ENCODE data around the gene CFAP97.
A peak's percentile ranks its signal among the peaks of the same experiment; 100 is the strongest.

Gene CFAP97

GRCh38 chr4:185196437-185196836 lies 7.4 kb downstream of the CFAP97 start:
- DNase-seq: no peak

DNA sequence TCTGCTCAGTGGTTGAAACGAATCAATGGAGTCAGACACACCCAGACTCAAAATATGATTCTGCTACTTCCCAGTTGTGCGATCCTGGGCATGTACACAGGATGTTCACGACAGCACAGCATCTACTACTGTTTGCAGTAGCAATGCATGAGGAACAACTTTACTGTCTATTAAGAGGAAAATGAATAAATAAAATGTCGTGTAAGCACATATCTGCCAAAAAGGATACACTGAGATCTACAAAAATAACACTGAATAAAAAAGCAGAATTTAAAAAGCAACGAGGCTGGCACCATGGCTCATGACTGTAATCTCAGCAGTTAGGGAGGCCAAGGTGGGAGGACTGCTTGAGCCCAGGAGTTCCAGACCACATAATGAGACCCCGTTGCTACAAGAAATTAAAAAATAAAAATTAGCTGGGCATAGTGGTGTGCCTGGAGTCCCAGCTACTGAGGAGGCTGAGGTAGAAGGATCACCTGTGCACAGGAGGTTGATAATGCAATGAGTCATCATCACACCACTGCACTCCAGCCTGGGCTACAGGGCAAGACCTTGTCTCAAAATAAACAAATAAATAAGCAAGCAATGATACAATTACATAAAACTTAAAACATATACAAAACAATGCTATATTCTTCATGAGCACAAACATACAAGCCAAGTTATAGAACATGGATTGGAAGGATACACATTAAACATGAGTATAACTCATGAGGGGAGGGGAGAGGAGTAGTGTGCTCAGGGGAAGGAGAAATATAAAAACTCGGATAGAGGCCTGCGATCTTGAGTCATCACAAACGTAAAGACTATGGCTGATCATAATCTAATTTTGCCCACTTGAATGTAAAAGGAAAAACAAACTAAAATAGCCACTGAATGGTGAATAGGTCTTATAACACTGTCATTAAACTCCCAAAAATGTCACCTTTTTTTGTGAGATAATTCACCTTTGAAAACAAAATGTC lies 8.6 kb downstream of the CFAP97 start:
- no peak for DNase-seq

DNA sequence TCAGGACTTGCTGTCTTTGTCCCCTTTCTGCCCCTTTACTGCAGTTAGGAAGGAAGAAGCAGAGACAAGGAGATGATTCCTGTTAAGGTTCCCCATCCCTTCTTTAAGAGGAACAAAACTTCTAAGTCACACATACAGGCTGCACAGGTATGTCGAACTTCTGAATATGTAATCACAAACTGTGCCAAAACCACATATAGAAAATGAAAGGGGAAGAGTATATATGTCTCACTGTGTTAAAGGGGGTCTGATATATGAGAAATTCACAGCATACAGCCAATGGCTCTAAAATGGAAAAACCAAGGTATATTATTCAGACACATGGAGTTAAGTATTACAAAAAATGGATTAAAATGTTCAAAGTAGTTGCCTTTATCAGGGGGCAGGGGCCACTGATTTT lies 11.7 kb downstream of the CFAP97 start:
- no peak for DNase-seq

DNA sequence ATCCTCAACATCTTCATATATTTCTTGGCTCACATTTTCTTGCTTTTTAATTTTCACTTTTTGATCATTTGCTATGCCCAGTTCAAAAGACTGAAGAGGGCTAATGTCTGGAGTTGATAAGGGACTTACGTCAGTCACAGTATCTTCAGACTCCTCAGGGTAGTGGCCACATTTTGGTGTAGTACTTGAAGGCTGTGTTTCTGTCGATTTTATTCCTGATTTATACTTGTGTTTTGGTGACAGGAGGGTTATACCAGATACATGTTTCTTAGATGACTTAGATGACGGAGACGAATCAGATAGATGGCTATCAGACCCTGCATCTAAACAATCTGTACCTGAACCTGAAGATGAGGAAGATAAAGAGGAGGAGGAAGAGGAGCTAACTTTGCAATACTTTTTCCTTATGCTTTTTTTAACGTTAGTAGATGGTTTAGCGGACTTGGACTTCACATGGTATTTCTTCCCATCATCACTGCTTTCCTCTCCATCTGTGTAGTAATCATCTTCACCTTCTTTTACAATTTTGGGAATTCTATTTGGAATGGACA lies 13.4 kb downstream of the CFAP97 start:
- no peak for DNase-seq

DNA sequence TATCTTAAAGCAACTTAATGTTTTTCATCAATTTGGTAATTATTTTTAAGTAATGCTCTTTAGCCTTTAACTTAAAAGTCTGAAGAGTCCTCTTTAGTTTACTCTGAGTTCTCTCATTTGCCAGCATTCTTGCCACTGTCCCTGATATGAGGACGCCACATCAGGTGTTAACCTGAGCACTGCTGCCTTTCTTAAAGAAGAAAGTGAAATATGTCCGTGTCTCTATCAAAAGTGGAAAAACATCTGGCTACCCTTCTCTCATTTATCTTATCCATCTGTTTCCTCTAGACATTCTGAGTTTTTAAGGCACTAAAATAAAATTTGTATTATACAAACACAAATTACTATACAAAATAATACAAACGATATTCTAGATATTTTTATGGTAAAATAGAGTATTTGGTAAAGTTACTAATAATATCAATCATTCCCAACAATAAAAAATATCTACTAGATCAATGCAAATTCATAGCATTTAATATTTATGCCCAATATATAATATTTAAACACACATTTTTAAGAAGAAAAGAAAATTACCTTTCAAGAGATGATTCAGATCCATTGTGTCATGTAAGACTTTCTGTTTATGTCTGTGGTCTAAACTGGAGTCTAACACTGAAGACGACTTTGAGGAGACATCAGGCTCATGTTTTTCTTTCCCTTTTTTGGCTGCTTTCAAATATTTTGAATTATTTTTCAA lies 14.0 kb downstream of the CFAP97 start:
- DNase-seq: no peak

DNA sequence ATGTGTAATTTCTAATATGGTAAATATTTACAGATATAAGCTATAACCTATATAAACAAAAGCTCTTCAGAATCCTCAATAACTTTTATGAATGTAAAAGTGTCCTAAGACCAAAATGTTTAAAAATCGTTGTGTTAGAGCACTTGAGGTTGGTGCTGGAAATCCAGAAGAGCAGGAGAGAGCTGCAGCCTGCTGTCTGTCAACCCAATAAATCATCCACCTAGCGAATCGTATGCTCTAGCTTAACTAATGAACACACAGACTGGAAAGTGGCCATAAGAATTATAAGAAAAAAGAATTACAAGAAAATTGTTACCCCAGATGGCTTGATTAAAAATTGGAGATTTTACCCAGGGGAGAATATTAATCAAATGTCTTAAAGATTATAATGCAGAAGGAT lies 17.0 kb downstream of the CFAP97 start:
- DNase-seq: no peak

DNA sequence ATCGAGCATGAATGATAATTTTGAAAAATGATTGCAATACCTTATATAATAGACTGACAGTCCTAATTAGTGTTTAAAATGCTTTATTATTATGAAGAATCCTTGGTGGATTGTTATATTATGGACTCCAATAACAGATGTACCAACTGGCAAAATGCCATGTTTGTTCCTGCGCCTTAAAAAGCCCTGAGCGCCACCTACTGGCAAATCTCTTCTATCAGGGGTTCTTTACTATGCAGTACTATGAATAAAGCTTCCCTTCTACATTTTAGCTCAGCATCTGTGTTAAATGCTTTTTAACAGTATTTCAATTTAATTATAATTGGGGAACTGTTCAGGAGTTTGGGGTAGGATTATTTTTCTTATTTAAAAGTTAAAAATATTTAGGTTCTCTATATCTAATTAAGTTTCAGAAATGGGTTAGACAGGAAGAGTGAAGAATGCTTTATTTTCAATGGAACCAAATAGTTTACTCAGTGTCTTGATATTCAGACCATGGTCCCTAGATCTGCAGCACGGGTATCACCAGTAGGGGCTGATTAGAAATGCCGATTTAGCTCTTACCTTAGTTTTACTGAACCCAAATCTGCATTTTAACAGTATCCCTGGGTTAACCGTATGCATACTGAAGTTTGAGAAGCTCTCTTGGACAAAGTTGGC lies 20.0 kb downstream of the CFAP97 start:
- peak; percentile 88 for DNase-seq

DNA sequence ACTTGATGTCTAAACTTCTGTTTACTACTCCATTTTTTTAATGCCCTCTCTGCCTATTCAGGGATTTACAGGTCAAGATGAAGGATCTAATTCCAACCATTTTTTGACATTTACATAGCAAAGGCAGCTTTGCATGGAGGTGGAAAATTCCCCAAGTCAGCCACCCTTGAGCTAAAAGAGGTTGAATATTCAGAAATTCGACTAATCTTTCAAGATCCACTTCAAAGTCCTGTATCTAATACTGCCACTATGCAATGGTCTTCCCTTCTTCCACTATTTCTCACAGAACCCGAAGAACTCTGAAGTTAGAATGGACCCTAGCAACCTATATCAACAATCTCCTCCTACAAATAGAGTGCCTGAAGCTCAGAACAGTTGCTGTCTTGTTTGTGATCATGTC lies 21.6 kb downstream of the CFAP97 start:
- DNase-seq: no peak

DNA sequence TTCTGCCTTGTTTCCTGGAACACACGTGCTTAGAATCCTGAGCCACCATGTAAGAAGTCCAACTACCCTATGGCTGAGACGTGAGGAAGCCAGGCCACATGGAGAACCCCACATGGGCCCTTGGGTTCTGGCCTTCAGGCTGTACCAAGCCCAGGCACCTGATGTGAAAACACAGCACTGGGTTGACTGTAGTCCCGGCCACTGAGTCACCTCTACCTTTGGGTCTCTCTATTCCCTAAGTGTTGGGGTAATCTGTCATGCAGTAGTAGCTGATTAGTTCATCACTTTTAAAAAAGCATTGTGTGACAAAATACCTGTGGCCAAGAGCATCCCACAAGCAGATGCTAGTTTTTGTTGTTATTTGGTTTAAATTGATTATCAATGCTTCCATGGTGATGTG lies 24.3 kb downstream of the CFAP97 start:
- DNase-seq: no peak

- no peak for DNase-seq
Measured at GRCh38 chr4:185171373-185172071, 32.3 kb downstream of the CFAP97 start.

- no peak for DNase-seq
Measured at GRCh38 chr4:185167234-185167633, 36.6 kb downstream of the CFAP97 start.

DNA sequence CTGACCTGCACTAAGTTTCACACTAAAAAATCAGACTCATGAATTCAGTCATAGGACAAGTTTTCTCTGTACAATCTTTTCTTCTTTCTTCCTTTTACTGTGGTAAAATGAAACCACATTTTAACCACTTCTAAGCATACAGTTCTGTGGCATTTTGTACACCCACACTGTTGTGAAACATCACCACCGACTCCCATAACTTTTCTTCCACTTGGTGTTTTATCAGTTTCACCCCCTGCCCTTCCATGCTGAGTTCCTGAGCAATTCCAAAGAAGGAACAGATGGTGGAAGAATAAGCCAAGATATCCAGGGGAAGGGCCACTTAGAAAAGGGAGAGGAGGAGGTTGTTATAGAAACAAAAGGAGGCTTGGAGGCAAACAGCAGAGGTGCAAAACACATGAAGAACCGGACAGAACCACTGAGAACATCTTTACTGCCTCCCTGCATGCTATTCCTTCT lies 38.2 kb downstream of the CFAP97 start:
- no peak for DNase-seq

- DNase-seq: no peak
Measured at GRCh38 chr4:185151296-185151695, 52.5 kb downstream of the CFAP97 start.

DNA sequence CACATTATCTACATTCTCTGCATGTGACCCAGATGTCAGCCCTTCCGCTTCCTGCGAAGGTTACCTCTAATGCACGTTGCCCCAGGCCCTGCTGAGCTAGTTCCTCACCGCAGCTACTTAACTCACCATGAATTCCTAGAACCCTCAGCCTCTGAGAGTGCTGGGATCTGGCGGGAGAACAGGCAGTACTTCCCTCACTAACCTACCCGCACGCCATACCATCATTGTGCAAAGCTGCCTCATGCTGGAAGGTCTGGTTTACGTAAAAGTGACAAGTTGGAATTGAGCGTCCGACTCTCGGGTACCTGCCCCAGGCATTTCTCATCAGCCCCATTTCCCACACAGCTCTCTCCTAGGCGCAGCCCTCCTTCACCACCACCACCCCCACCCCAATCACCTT lies 54.4 kb downstream of the CFAP97 start:
- DNase-seq: no peak

GRCh38 chr4:185145572-185145971 lies 58.2 kb downstream of the CFAP97 start:
- DNase-seq: no peak

- no peak for DNase-seq
Measured at GRCh38 chr4:185144601-185145240, 59.1 kb downstream of the CFAP97 start.

- DNase-seq: peak; percentile 68
Measured at GRCh38 chr4:185143601-185143969, 60.2 kb downstream of the CFAP97 start.

DNA sequence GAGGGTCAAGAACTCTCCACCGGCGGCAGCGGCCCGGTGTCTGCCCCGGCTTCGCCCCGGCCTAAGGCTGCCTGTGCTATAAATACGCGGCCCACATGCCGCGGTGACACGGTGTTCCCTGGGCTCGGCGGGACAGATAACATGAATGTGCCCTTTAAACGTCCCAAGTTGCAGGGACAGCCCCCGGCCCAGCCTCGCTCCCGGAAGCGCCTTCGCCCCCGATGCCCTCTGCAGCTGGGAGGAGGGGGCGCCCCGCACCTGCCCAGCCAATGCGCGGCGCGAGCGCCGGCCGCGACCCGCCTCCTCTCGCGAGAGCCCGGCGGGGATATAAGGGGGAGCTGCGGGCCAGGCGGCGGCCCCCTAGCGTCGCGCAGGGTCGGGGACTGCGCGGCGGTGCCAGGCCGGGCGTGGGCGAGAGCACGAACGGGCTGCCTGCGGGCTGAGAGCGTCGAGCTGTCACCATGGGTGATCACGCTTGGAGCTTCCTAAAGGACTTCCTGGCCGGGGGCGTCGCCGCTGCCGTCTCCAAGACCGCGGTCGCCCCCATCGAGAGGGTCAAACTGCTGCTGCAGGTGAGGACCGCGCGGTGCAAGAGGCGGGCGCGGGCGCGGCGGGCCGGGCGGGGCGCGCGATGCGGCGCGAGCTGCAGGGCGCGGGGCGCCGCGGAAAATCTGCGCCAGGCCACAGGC lies 60.7 kb downstream of the CFAP97 start, which contains the start of gene SLC25A4:
Gene SLC25A4 (plus strand): TSS at position 355 of the 689 bp plus-strand sequence. CDS start 107 bp downstream, at position 462.
- peak; percentile 90 for DNase-seq

GRCh38 chr4:185142564-185142911 lies 61.3 kb downstream of the CFAP97 start:
- DNase-seq: no peak

- no peak for DNase-seq
Measured at GRCh38 chr4:185141777-185142176, 62.0 kb downstream of the CFAP97 start.

GRCh38 chr4:185139736-185140135 lies 64.1 kb downstream of the CFAP97 start:
- no peak for DNase-seq
